Neural cell (in vitro differentiated cells): Measurements from ENCODE around the gene HSPA12A. TPM values are rescaled to one million over a fixed set of nuclear protein-coding genes. Genes with fewer than 3 reads are reported as not detected.

ENCODE experiments used
- H2AFZ ChIP-seq: fragments of 200-600, 300-800 bp; sonication (generic), shearing (Covaris generic); 2 replicates; pipeline ENCODE4 v1.6.0; 2014; ENCODE audit warnings: low read depth, mild to moderate bottlenecking, antibody characterized with exemption, low read length, moderate library complexity
- H3F3A ChIP-seq: fragments of 200-600 bp; shearing (Covaris generic); 2 replicates; pipeline ENCODE4 v1.6.1; 2016; ENCODE audit warnings: mild to moderate bottlenecking, moderate library complexity, mixed read lengths, antibody characterized with exemption, low read length; ENCODE audit not compliant: insufficient read depth, poor library complexity, severe bottlenecking
- H3K27ac ChIP-seq: fragments of 200-600, 300-800 bp; sonication (generic), shearing (Covaris generic); 2 replicates; pipeline ENCODE4 v1.5.1; 2014; ENCODE audit warnings: mild to moderate bottlenecking, low read length, moderate library complexity
- H3K27me3 ChIP-seq: fragments of 300-800, 200-600 bp; sonication (generic), shearing (Covaris generic); 2 replicates; pipeline ENCODE4 v1.6.0; 2014; ENCODE audit warnings: mild to moderate bottlenecking, low read depth, low read length, moderate library complexity; ENCODE audit not compliant: insufficient read depth
- H3K36me3 ChIP-seq: fragments of 300-800, 200-600 bp; sonication (generic), shearing (Covaris generic); 2 replicates; pipeline ENCODE4 v1.5.1; 2014; ENCODE audit warnings: mild to moderate bottlenecking, antibody characterized with exemption, low read length, moderate library complexity; ENCODE audit not compliant: insufficient read depth
- H3K4me2 ChIP-seq: fragments of 300-800, 200-600 bp; sonication (generic), shearing (Covaris generic); 2 replicates; pipeline ENCODE4 v1.6.0; 2014; ENCODE audit warnings: mild to moderate bottlenecking, low read length
- H3K4me3 ChIP-seq: fragments of 300-800, 200-600 bp; sonication (generic), shearing (Covaris generic); 2 replicates; pipeline ENCODE4 v1.5.1; 2014; ENCODE audit warnings: mild to moderate bottlenecking, low read length, moderate library complexity
- H3K79me2 ChIP-seq: fragments of 200-600 bp; shearing (Covaris generic); replicated peaks from 2 replicates; pipeline ENCODE4 v1.6.0; 2014; ENCODE audit warnings: mild to moderate bottlenecking, low read length, moderate library complexity; ENCODE audit not compliant: insufficient read depth
- H3K9ac ChIP-seq: fragments of 300-800, 200-600 bp; sonication (generic), shearing (Covaris generic); 2 replicates; pipeline ENCODE4 v1.6.1; 2016; ENCODE audit warnings: mild to moderate bottlenecking, low read length, mixed read lengths
- H3K9me2 ChIP-seq: fragments of 200-600 bp; shearing (Covaris generic); 2 replicates; pipeline ENCODE4 v1.6.1; 2016; ENCODE audit warnings: mild to moderate bottlenecking, low read length, mixed read lengths; ENCODE audit not compliant: insufficient read depth
- H3K9me3 ChIP-seq: fragments of 200-600, 300-800 bp; sonication (generic), shearing (Covaris generic); 2 replicates; pipeline ENCODE4 v1.6.1; 2016; ENCODE audit warnings: mild to moderate bottlenecking, mixed run types, low read length, moderate library complexity, mixed read lengths
- H4K20me1 ChIP-seq: fragments of 200-600 bp; shearing (Covaris generic); 2 replicates; pipeline ENCODE4 v1.6.1; 2016; ENCODE audit warnings: mild to moderate bottlenecking, mixed run types; ENCODE audit not compliant: insufficient read depth
- CTCF ChIP-seq: fragments of 450-650 bp; IDR thresholded peaks from 2 replicates; pipeline ENCODE4 v1.5.1; 2014; ENCODE audit warnings: antibody characterized with exemption, mild to moderate bottlenecking, moderate library complexity; ENCODE audit not compliant: poor library complexity, severe bottlenecking
- EP300 ChIP-seq: fragments of 450-650 bp; conservative IDR thresholded peaks from 2 replicates; pipeline ENCODE4 v1.6.1; 2014; ENCODE audit warnings: antibody characterized with exemption, mild to moderate bottlenecking, moderate library complexity; ENCODE audit not compliant: poor library complexity, severe bottlenecking
- EZH2 ChIP-seq: fragments of 200-600, 300-800 bp; shearing (Covaris generic), sonication (generic); IDR thresholded peaks from 2 replicates; pipeline ENCODE4 v1.6.1; 2014; ENCODE audit warnings: antibody characterized with exemption, low read length, borderline replicate concordance, mild to moderate bottlenecking; ENCODE audit not compliant: insufficient read depth, poor library complexity, severe bottlenecking
- MXI1 ChIP-seq: fragments of 450-650 bp; conservative IDR thresholded peaks from 2 replicates; pipeline ENCODE4 v1.6.1; 2014; ENCODE audit warnings: antibody characterized with exemption, mild to moderate bottlenecking; ENCODE audit not compliant: poor library complexity, severe bottlenecking
- POLR2AphosphoS5 ChIP-seq: IDR thresholded peaks from 2 replicates; pipeline ENCODE4 v1.6.1; 2012
- RAD21 ChIP-seq: fragments of 450-650 bp; conservative IDR thresholded peaks from 2 replicates; pipeline ENCODE4 v1.6.1; 2014; ENCODE audit warnings: antibody characterized with exemption, mild to moderate bottlenecking, moderate library complexity
- REST ChIP-seq: IDR thresholded peaks from 2 replicates; pipeline ENCODE4 v1.6.1; 2012; ENCODE audit warnings: borderline replicate concordance
- SMC3 ChIP-seq: fragments of 450-650 bp; conservative IDR thresholded peaks from 2 replicates; pipeline ENCODE4 v1.6.1; 2014; ENCODE audit warnings: antibody characterized with exemption, mild to moderate bottlenecking, moderate library complexity; ENCODE audit not compliant: poor library complexity
- TAF1 ChIP-seq: IDR thresholded peaks from 2 replicates; pipeline ENCODE4 v1.6.1; 2012; ENCODE audit warnings: low read depth
- polyA plus RNA-seq: library from polyadenylated mRNA; depleted of rRNA; stranded (reverse); fragments of >200 nt; gene quantifications from 2 replicates; pipeline ENCODE4 v1.2.3, GENCODE V29; 2014

HSPA12A gene
- polyA plus RNA-seq, 1 donor from 2014 or later = 5.9 TPM

GRCh38 chr10:116730464-116731260 lies 11.7 kb downstream of the HSPA12A start:
- no peak overlapping the region for H3K27ac ChIP-seq
- no peaks in the 10 kb centered on the region for H3K79me2 ChIP-seq
- no peaks in the 10 kb centered on the region for H3K36me3 ChIP-seq
- no peak overlapping the region for H3K4me2 ChIP-seq
- no peak overlapping the region for H3K4me3 ChIP-seq
- H3K9me3 ChIP-seq = no peaks in the 10 kb centered on the region
- H4K20me1 ChIP-seq = no peaks in the 10 kb centered on the region
- H3F3A ChIP-seq = no peaks in the 10 kb centered on the region
- no peaks in the 10 kb centered on the region for H3K27me3 ChIP-seq
- no peak overlapping the region for H2AFZ ChIP-seq
- TF ChIP-seq RAD21 (no peak), POLR2AphosphoS5 (no peak), CTCF (no peak), TAF1 (no peak), EZH2 (no peak), EP300 (no peak), REST (no peak), MXI1 (no peak), SMC3 (no peak)
- no peaks in the 10 kb centered on the region for H3K9me2 ChIP-seq
- H3K9ac ChIP-seq = no peak overlapping the region

- Histone ChIP-seq H2AFZ (no peak overlapping the region), H3K27me3 (no peaks in the 10 kb centered on the region), H3K27ac (no peak overlapping the region), H4K20me1 (no peaks in the 10 kb centered on the region), H3K9me3 (no peaks in the 10 kb centered on the region), H3K4me3 (no peak overlapping the region), H3F3A (no peaks in the 10 kb centered on the region), H3K4me2 (no peak overlapping the region), H3K9me2 (no peaks in the 10 kb centered on the region), H3K36me3 (no peaks in the 10 kb centered on the region), H3K79me2 (no peaks in the 10 kb centered on the region), H3K9ac (no peak overlapping the region)
- TF ChIP-seq RAD21 (no peak), MXI1 (no peak), TAF1 (no peak), EP300 (no peak), REST (no peak), EZH2 (no peak), CTCF (no peak), SMC3 (no peak), POLR2AphosphoS5 (no peak)
These were observed 13.1 kb downstream of the HSPA12A start for GRCh38 chr10:116729243-116729642.
